SJSA1 (cell line): Measurements from ENCODE around the gene PPP2R1A. TPM values are rescaled to one million over a fixed set of nuclear protein-coding genes. Genes with fewer than 3 reads are reported as not detected.
A peak's percentile ranks its signal among the peaks of the same experiment; 100 is the strongest.

Experiments used
- DNase-seq, 2 experiments: peaks; one replicate each; pipeline ENCODE4 v3.0.0-alpha.2; 2015 to 2020; ENCODE audit warnings: low spot score in 2 of 2, low read depth in 1 of 2
- H3K27ac ChIP-seq: fragments of 250-450 bp; sonication (Bioruptor Pico); 2 replicates; pipeline ENCODE4 v1.5.1; 2020; ENCODE audit warnings: mild to moderate bottlenecking, moderate library complexity
- H3K27me3 ChIP-seq: fragments of 250-450 bp; sonication (Bioruptor Pico); replicated peaks from 2 replicates; pipeline ENCODE4 v1.5.1; 2020; ENCODE audit warnings: mild to moderate bottlenecking, moderate library complexity
- H3K36me3 ChIP-seq: fragments of 250-450 bp; sonication (Bioruptor Pico); 2 replicates; pipeline ENCODE4 v1.5.1; 2020; ENCODE audit warnings: mild to moderate bottlenecking
- H3K4me1 ChIP-seq: fragments of 250-450 bp; sonication (Bioruptor Pico); replicated peaks from 2 replicates; pipeline ENCODE4 v1.6.1; 2021; ENCODE audit warnings: mild to moderate bottlenecking
- H3K4me3 ChIP-seq: fragments of 250-450 bp; sonication (Bioruptor Pico); 2 replicates; pipeline ENCODE4 v1.5.1; 2020; ENCODE audit warnings: mild to moderate bottlenecking
- H3K9me3 ChIP-seq: fragments of 250-450 bp; sonication (Bioruptor Pico); replicated peaks from 2 replicates; pipeline ENCODE4 v1.5.1; 2020; ENCODE audit warnings: mild to moderate bottlenecking
- total RNA-seq: library from RNA; depleted of rRNA; stranded (reverse); fragments of >200 nt; shearing (Covaris generic); gene quantifications from 2 replicates; pipeline ENCODE4 v1.2.3, GENCODE V29; 2014; rRNA removed

PPP2R1A gene
- 245 and 250 TPM in 2 replicates for total RNA-seq

DNA sequence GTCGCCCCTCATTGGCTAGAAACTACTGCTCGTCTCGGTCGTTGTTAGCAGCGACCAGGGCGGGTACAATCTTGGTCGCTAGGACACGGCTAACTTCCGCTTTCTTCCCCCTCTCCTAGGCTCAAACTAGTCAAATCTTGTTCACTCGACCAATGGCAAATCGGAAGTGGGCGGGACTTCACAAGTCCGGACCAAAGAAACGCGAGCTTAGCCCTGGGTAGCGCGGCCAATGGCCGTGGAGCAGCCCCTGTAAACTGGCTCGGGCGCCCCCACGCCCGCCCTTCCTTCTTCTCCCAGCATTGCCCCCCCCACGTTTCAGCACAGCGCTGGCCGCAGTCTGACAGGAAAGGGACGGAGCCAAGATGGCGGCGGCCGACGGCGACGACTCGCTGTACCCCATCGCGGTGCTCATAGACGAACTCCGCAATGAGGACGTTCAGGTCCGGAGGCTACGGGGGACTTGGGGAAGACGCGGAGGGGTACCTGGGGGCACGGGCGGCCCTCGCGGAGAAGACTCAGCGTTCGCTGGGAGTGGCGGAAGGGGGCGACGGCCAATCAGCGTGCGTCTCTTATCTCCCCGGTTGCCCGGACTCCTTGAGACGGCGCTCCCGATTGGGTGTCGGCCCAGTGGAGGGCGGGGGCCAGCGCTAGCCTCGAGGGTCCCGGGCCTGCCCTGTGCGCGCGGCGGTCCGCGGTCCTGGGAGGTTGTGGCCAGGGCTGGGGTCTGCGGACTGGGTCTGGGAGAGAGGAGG lies at the start of gene PPP2R1A:
Gene PPP2R1A (plus strand): TSS at position 318 of the 752 bp plus-strand sequence. CDS start 45 bp downstream, at position 363.
- no peaks in the 10 kb centered on the region for H3K9me3 ChIP-seq
- peaks cover 15% of the 10 kb centered on the region for H3K4me1 ChIP-seq
- no peaks in the 10 kb centered on the region for H3K27me3 ChIP-seq
- H3K36me3 ChIP-seq, result peaks cover 43% of the 10 kb centered on the region
- peak within 1 kb of the TSS; percentile 63 for H3K4me3 ChIP-seq
- DNase-seq, result peak; percentile 99 to 100
- peak within 1 kb of the TSS; percentile 93 for H3K27ac ChIP-seq

DNA sequence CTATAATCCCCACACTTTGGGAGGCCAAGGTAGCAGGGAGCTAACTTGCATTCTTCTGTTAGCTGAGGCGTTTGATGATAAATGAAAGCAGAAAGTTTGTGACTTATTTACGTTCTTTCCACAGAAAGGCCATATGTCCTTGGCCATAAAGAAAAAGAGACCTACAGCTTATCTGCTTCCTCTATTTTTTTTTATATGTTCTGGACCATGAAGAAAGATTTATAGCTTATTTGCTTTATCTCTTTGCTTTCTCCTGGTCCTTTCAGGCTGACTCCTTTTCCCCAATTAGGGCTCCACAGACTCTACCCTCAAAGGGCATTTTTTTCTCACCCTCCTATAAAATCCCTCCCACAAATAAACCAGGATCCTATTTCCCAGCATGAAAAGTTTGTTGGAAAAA lies 48.6 kb upstream of the PPP2R1A start:
- 0 out of 2 replicates have a peak, but pooled peaks cover 3% of the 10 kb centered on the region for H3K36me3 ChIP-seq

DNA sequence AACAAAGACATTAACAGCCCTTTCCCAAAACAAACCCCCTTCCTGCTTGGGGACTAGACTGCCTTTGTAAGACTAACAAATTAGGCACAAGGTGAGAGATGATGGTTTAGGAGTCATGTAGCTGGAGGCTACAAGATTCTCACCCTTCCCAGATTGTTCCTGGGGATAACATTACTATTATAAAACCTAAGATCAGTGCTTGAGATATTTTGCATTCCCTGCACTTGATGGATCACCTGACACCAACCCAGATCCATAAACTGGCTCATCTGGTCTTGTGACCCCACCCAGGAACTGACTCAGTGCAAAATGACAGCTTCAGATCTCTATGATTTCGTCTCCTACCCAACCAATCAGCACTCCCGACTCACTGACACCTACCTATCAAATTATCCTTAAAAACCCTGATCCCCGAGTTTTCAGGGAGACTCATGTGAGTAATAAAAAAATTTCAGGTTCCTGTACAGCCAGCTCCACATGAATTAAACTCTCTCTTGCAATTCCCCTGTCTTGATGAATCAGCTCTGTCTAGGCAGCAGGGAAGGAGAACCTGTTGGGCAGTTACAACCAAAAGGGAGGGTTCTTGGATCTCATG lies 47.8 kb upstream of the PPP2R1A start:
- H3K4me3 ChIP-seq, result no peak overlapping the region
- peaks cover 13% of the 10 kb centered on the region; the same call in 1 of the 2 replicates for H3K9me3 ChIP-seq
- peaks cover 5% of the 10 kb centered on the region; the same call in 1 of the 2 replicates for H3K4me1 ChIP-seq
- H3K27ac ChIP-seq, result no peak overlapping the region
- no peak for DNase-seq
- no peaks in the 10 kb centered on the region for H3K36me3 ChIP-seq
- no peaks in the 10 kb centered on the region for H3K27me3 ChIP-seq

More for the DNA sequence above, 48.6 kb upstream of the PPP2R1A start:
- no peak overlapping the region for H3K4me3 ChIP-seq
- no peak for DNase-seq
- 0 out of 2 replicates have a peak, but pooled peaks cover 16% of the 10 kb centered on the region for H3K9me3 ChIP-seq
- H3K27ac ChIP-seq, result no peak overlapping the region
- peaks cover 5% of the 10 kb centered on the region; the same call in 1 of the 2 replicates for H3K4me1 ChIP-seq
- H3K27me3 ChIP-seq, result no peaks in the 10 kb centered on the region

DNA sequence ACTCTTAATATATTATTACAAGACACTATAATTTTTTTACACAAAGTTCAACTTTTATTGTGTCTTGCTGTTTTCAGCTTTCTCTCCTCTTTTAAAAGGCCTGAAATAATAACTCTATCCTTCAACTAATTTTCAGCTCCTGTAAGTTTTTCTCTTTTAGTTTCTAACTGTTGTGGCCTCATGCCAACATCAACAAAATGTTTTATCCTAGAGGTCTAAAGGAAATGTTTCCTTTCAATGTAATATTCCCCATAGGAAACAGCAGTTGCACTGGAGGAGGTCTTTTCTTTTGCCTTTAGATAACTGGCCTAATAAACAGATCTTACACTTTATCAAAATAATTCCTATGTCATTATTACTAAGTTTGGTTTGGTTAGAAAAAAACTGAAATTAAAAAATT lies 41.6 kb upstream of the PPP2R1A start:
- no peaks in the 10 kb centered on the region for H3K4me1 ChIP-seq
- H3K9me3 ChIP-seq, result peaks cover 7% of the 10 kb centered on the region

DNA sequence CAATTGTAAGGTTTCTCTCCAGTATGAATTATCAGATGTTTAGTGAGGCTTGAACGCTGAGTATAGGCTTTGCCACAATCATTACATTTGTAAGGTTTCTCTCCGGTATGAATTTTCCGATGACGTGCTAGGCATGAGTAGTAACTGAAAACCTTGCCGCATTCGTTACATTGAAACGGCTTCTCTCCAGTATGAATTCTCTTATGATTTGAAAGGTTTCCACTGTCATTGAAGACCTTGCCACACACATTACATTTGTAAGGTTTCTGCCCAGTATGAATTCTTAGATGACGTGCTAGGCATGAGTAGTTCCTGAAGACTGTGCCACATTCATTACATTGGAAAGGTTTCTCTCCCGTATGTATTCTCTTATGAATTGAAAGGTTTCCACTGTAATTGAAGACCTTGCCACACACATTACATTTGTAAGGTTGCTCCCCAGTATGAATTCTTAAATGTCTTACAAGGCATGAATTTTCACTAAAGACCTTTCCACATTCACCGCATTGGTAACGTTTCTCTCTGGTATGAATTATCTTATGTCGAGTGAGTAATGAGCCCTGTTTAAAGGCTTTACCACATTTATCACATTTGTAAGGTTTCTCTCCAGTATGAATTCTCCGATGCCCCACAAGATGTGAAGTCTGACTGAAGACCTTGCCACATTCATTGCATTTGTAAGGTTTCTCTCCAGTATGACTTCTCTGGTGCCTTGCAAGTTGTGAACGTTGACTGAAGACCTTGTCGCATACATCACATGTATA lies 34.1 kb upstream of the PPP2R1A start:
- DNase-seq, result no peak
- H3K27me3 ChIP-seq, result no peaks in the 10 kb centered on the region
- H3K36me3 ChIP-seq, result peaks cover 33% of the 10 kb centered on the region
- H3K4me3 ChIP-seq, result no peak overlapping the region
- no peak overlapping the region for H3K27ac ChIP-seq
- peaks cover 33% of the 10 kb centered on the region for H3K9me3 ChIP-seq
- no peaks in the 10 kb centered on the region for H3K4me1 ChIP-seq

More for the DNA sequence above, 41.6 kb upstream of the PPP2R1A start:
- Histone ChIP-seq H3K27me3 (no peaks in the 10 kb centered on the region), H3K4me3 (no peak overlapping the region), H3K36me3 (no peaks in the 10 kb centered on the region), H3K27ac (no peak overlapping the region)
- no peak for DNase-seq

DNA sequence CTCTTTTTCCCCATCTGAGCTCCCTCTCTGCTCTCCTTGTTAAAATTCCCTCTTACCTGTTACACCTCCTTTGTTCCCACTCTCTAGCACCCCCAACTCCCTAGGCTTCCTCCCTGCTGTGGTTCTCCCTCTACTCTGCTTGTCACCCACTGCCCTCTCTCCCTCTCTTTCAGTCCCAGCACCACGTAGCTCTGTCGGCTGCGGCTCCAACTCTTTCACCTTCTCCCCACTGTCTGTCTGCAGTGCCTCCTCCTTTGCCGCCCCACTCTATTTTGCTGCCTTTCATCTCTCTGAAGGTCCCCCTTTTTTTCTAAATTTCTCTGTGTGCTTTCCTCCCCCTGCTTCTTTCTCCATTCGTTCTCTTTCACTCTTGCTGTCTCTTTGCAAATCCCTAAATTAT lies 19.5 kb upstream of the PPP2R1A start:
- Histone ChIP-seq H3K4me3 (peak overlapping the region; percentile 56), H3K4me1 (peaks cover 5% of the 10 kb centered on the region), H3K27ac (no peak overlapping the region), H3K27me3 (no peaks in the 10 kb centered on the region), H3K9me3 (0 out of 2 replicates have a peak, but pooled peaks cover 8% of the 10 kb centered on the region), H3K36me3 (peaks cover 33% of the 10 kb centered on the region)
- peak in 1 of 2 experiments; percentile 6 for DNase-seq

DNA sequence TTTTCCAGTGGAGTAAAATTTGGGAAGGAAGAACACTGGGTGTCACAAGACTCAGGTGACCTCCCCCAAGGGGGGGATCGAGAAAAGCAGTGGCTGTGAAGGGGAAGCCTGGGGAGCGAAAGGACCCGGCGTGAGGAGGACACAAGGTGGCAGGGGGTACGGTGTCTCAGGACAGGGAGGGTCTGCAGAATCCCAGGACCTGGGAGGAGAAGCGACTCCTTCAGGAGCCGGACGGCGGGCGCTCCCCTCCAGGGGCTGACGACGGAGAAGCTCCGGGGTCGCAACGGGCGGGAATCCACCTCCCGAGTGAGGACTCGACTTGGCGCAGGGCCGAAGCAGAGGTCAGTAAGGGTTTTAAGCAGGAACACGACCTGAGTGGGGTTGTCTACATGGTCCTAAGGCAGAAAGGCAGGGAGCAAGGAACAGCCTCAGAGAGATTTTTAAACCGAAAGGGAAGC lies 19.0 kb upstream of the PPP2R1A start:
- Histone ChIP-seq H3K4me3 (peak overlapping the region; percentile 56), H3K27me3 (no peaks in the 10 kb centered on the region), H3K4me1 (peaks cover 5% of the 10 kb centered on the region), H3K36me3 (peaks cover 28% of the 10 kb centered on the region), H3K9me3 (0 out of 2 replicates have a peak, but pooled peaks cover 8% of the 10 kb centered on the region), H3K27ac (0 out of 2 replicates have a peak overlapping the region, but pooled peaks have one; percentile 20)
- DNase-seq, result no peak

DNA sequence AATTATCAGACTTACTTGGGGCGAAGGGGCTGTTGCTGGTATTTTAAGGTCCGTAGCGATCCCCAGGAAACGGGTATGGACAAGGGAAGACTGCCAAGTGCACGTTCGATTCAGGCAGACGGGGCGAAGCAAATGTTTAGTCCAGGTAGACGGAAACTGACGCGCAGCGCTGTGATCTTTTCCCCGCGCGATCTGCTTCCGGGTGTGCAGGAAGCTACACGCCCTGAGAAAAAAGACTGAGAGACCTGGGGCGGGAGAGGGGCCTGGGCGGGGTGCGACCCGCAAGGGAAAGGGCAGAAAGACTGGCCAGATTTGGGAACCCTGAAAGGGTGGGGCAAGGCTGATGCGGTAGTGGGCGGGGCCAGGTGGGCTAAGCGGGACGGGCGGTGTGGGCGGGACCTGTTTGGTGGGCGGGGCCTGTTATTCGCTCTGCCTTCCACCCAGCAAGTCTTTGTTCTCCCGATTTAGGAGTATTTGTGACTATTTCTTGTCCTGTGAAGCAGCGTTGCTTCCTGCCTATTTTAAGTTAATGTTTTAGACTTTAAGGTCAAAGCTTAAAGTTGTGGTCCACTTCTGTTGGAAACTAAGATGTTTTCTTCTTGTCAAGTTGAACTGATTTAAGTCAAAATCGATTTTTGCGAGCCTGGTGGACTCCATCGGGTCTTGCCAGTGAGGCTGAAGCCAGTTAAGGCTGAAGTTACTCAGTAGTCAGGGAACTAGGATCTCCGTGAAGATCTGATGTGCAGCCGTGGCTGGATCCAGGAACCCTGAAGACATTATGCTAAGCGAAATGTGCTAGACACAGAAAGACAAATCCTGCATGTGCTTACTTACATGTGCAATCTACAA lies 18.3 kb upstream of the PPP2R1A start, which contains the start of gene ZNF836:
Gene ZNF836 (minus strand): TSS at position 301 of the 849 bp plus-strand sequence. CDS start 3,549 bp downstream, outside the sequence.
- H3K4me1 ChIP-seq, result peaks cover 5% of the 10 kb centered on the region
- H3K9me3 ChIP-seq, result 0 out of 2 replicates have a peak, but pooled peaks cover 8% of the 10 kb centered on the region
- DNase-seq, result peak; percentile 53 to 82
- 0 out of 2 replicates have a peak within 1 kb of the TSS, but pooled peaks have one; percentile 20 for H3K27ac ChIP-seq
- peaks cover 23% of the 10 kb centered on the region for H3K36me3 ChIP-seq
- no peaks in the 10 kb centered on the region for H3K27me3 ChIP-seq
- peak within 1 kb of the TSS; percentile 56 for H3K4me3 ChIP-seq

DNA sequence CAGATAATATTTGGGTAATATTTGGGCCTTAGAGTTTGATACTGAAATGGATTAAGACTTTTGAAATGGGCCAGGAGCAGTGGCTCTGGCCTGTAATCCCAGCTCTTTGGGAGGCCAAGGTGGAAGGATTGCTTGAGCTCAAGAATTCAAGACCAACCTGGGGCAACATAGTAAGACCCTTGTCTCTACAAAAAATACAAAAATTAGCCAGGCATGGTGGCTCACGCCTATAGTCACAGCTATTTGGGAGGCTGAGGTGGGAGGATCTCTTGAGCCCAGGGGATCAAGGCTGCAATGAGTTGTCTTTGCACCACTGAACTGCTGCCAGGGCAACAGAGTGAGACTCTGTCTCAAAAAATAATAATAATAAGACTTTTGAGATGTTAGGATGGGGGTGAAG lies 17.5 kb upstream of the PPP2R1A start:
- Histone ChIP-seq H3K27me3 (no peaks in the 10 kb centered on the region), H3K4me1 (peaks cover 5% of the 10 kb centered on the region), H3K4me3 (no peak overlapping the region), H3K36me3 (peaks cover 20% of the 10 kb centered on the region), H3K27ac (no peak overlapping the region), H3K9me3 (0 out of 2 replicates have a peak, but pooled peaks cover 10% of the 10 kb centered on the region)
- no peak for DNase-seq

DNA sequence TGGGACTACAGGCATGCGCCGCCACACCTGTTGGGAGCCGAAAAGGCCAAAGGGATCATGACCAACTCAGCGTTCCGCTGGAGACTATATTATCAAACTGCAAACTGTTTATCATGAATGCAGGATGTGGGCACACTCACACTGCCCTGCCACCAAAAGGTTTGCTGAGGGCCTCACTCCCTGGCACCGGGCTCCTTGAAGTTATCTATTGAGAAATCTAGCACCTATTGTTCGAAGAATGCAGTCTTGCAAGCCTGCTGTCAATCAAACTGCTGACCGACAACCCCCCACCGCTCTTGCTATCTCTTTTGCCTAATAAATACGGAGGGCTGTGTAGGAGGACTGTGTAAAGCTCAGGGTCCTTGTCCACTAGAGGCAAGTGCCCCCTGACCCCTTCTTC lies 13.3 kb upstream of the PPP2R1A start:
- DNase-seq, result no peak
- H3K27ac ChIP-seq, result no peak overlapping the region
- 0 out of 2 replicates have a peak, but pooled peaks cover 8% of the 10 kb centered on the region for H3K9me3 ChIP-seq
- H3K27me3 ChIP-seq, result no peaks in the 10 kb centered on the region
- H3K4me3 ChIP-seq, result no peak overlapping the region
- peaks cover 5% of the 10 kb centered on the region for H3K4me1 ChIP-seq
- no peaks in the 10 kb centered on the region for H3K36me3 ChIP-seq

DNA sequence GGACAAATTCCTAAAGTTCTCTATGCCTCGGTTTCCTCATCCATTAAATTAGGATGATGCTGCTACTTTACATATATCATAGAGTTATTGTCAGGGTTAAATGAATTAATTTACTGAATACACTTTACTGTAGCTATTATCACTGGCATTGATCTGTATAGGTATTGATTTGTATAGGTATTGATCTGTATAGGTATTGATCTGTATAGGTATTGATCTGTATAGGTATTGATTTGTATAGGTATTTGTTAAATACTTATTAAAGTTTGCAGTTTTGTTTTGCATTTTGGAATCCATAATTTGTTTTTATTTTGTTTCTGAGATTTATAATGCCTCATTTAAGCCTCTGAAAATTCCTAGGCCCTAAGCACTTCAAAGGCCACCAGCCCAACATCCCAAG lies 2.4 kb upstream of the PPP2R1A start:
- Histone ChIP-seq H3K4me1 (peaks cover 15% of the 10 kb centered on the region), H3K36me3 (peaks cover 20% of the 10 kb centered on the region)
- no peak for DNase-seq

DNA sequence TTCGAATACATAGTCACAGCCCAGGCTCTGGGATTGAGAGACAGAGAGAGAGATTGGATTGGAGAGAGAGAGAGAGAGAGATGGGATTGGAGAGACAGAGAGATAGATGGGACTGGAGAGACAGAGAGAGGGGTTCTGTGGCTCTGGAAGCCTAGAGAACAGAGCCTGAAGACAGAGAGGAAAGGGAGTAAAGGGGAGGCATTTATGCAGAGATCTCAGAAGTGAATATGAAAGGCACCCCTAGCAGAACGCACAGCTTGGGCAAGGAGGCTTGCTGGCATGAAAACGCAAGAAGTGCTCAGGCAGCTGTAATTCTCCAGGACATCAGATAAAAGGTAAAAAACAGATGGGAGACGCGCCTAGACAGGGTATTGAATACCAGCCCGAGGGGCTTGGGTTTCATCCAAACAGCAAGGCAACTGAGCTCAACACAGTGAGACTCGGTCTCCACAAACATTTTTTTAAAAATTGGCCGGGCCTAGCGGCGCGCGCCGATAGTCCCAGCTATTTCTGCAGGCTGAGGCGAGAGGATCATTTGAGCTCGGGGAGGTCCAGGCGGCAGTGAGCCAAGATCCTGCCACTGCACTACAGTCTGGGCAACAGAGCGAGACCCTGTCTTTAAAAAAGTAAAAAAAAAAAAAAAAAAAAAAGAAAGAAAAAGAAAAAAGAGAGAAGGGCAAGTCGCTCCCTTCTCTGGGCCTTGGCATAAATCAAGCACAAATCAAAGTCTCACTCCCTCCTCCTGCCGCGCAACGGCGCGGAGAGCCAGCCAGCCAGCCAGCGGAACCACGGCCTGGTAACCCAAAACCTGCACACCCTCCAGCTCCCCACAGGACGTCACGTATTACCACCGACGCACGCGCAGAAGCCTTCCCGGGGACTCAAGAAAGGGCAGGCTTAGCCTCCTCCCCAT lies 774 bp upstream of the PPP2R1A start:
- no peaks in the 10 kb centered on the region for H3K9me3 ChIP-seq
- no peaks in the 10 kb centered on the region for H3K27me3 ChIP-seq
- H3K27ac ChIP-seq, result 0 out of 2 replicates have a peak overlapping the region, but pooled peaks have one; percentile 6
- H3K36me3 ChIP-seq, result peaks cover 34% of the 10 kb centered on the region
- peak overlapping the region; percentile 25 for H3K4me3 ChIP-seq
- no peak for DNase-seq
- H3K4me1 ChIP-seq, result peaks cover 15% of the 10 kb centered on the region

More for the DNA sequence above, 2.4 kb upstream of the PPP2R1A start:
- no peak overlapping the region for H3K27ac ChIP-seq
- H3K9me3 ChIP-seq, result no peaks in the 10 kb centered on the region
- no peak overlapping the region for H3K4me3 ChIP-seq
- H3K27me3 ChIP-seq, result no peaks in the 10 kb centered on the region
